Measurements from ENCODE around the gene SLC19A1. TPM values are rescaled to one million over a fixed set of nuclear protein-coding genes. Genes with fewer than 3 reads are reported as not detected.

The SLC19A1 gene
- total RNA-seq, 3 donors from 2014 or later, result 5.6 to 6.7 (median 6.6) TPM

- H3K4me1 ChIP-seq, result no peaks in the 10 kb centered on the region
- no peaks in the 10 kb centered on the region for H3K36me3 ChIP-seq
- TF ChIP-seq POLR2AphosphoS5 (IDR thresholded peaks at IDR 0.05) (no peak), POLR2A (IDR thresholded peaks at IDR 0.05) (no peak), CTCF (IDR thresholded peaks at IDR 0.05) (no peak)
- no peak overlapping the region for H3K4me3 ChIP-seq
- no peak overlapping the region for H3K27ac ChIP-seq
- intact Hi-C loops (cut with DNase I; ENCODE audit: low total_unique reads), result no loop called here
- peaks cover 0 to 3% of the 10 kb centered on the region in 2 donors for H3K9me3 ChIP-seq
- no peaks in the 10 kb centered on the region for H3K27me3 ChIP-seq
- DNase-seq (ENCODE audit: low spot score in 2 of 2), result no peak
Measured at GRCh38 chr21:45448283-45448809, 93.9 kb downstream of the SLC19A1 start.

Other genes with a start within 250 kb of the SLC19A1 start
- 10 to 100 TPM; 48.3 to 62.9 (median 55.8) TPM for gene COL18A1, start 137.3 kb downstream of the SLC19A1 start, total RNA-seq
- gene PCBP3, start 101.3 kb upstream of the SLC19A1 start, total RNA-seq, result 10 to 100 TPM in 1 of 3 donors, 1 to 10 TPM in 2; 3.4 to 13.8 (median 4.6) TPM